ENCODE measurements around the gene TM7SF2. TPM values are rescaled to one million over a fixed set of nuclear protein-coding genes. Genes with fewer than 3 reads are reported as not detected.

TM7SF2 gene
- total and polyA plus RNA-seq, 2 of the 13 experiments (the other 11 are each of a cell fraction or from before 2014, with no cell fraction given) = 56.0 to 66.9 TPM

- no peak for TF ChIP-seq PBX2 (CRISPR knock-in tag; IDR thresholded peaks at IDR 0.05)
- TF ChIP-seq ZBTB8A (CRISPR knock-in tag; IDR thresholded peaks at IDR 0.05; ENCODE audit: borderline replicate concordance, low read depth) = 0 out of 2 replicates have a peak, but pooled peaks have one; percentile 59
- no peak for TF ChIP-seq NONO (IDR thresholded peaks at IDR 0.05)
- no peak for TF ChIP-seq NONO (CRISPR knock-in tag; conservative IDR thresholded peaks at IDR 0.05)
- TF ChIP-seq IRX3 (CRISPR knock-in tag; IDR thresholded peaks at IDR 0.05; ENCODE audit: borderline replicate concordance, low read depth) = no peak
- TF ChIP-seq DNMT1 (CRISPR knock-in tag; IDR thresholded peaks at IDR 0.05) = 0 out of 2 replicates have a peak, but pooled peaks have one; percentile 12
- no peak for TF ChIP-seq ATF4 (CRISPR knock-in tag; IDR thresholded peaks at IDR 0.05)
- TF ChIP-seq ZFP1 (CRISPR knock-in tag; IDR thresholded peaks at IDR 0.05) = no peak
- TF ChIP-seq EHMT2 (IDR thresholded peaks at IDR 0.05; ENCODE audit: borderline replicate concordance, low read depth, low read length) = no peak
- TF ChIP-seq ZNF350 (CRISPR knock-in tag; IDR thresholded peaks at IDR 0.05; ENCODE audit: borderline replicate concordance, low read depth) = no peak
- TF ChIP-seq ZBTB2 (CRISPR knock-in tag; IDR thresholded peaks at IDR 0.05; ENCODE audit: low read depth) = no peak
- TF ChIP-seq MED8 (CRISPR knock-in tag; IDR thresholded peaks at IDR 0.05; ENCODE audit: insufficient replicate concordance) = no peak
- no peak for TF ChIP-seq ZIK1 (CRISPR knock-in tag; IDR thresholded peaks at IDR 0.05; ENCODE audit: borderline replicate concordance, low read depth)
- TF ChIP-seq ZNF232 (CRISPR knock-in tag; IDR thresholded peaks at IDR 0.05; ENCODE audit: borderline replicate concordance) = no peak
- TF ChIP-seq AGO1 (IDR thresholded peaks at IDR 0.05; ENCODE audit: low read depth, low read length, poor library complexity, severe bottlenecking) = no peak
- TF ChIP-seq ZNF710 (CRISPR knock-in tag; IDR thresholded peaks at IDR 0.05; ENCODE audit: borderline replicate concordance) = no peak
- TF ChIP-seq ZSCAN22 (CRISPR knock-in tag; IDR thresholded peaks at IDR 0.05) = no peak
- no peak for TF ChIP-seq ZNF781 (CRISPR knock-in tag; IDR thresholded peaks at IDR 0.05; ENCODE audit: borderline replicate concordance, not compliant biosample characterization)
- TF ChIP-seq ZNF576 (CRISPR knock-in tag; IDR thresholded peaks at IDR 0.05) = 0 out of 2 replicates have a peak, but pooled peaks have one; percentile 37
- no peak for TF ChIP-seq HNRNPH1 (optimal IDR thresholded peaks at IDR 0.05; ENCODE audit: low read depth, low read length)
- TF ChIP-seq BRCA1 (CRISPR knock-in tag; IDR thresholded peaks at IDR 0.05) = no peak
- peak; percentile 5; the same call in 1 of the 2 replicates for TF ChIP-seq ZNF280B (CRISPR knock-in tag; IDR thresholded peaks at IDR 0.05; ENCODE audit: borderline replicate concordance)
- no peak for TF ChIP-seq JUN (CRISPR knock-in tag; IDR thresholded peaks at IDR 0.05)
These were observed 9.8 kb downstream of the TM7SF2 start (continued) for GRCh38 chr11:65121447-65121864.

All from HepG2 (cell line).